Stimulated activated CD8-positive, alpha-beta memory T cell treated with anti-CD3 and anti-CD28 coated beads, Interleukin-12 subunit alpha, Interleukin-12 subunit beta, amount 100 ng/mL, for 24 hours (primary cell): ENCODE measurements around the gene HERC3.

Source experiments
- DNase-seq: peaks from one replicate; pipeline ENCODE4 v3.0.0-alpha.2; 2020; ENCODE audit errors: extremely low read depth

Gene HERC3

GRCh38 chr4:88591787-88592599 is at the start of gene HERC3:
Gene HERC3, plus strand, starts transcription at chr4:88592480. Its CDS starts 13,344 bp downstream, at chr4:88605824.
- peak; percentile 63 for DNase-seq

GRCh38 chr4:88549815-88550214 is 42.5 kb upstream of the HERC3 start:
- DNase-seq: no peak

- DNase-seq: no peak
Measured at GRCh38 chr4:88567591-88567990, 24.7 kb upstream of the HERC3 start.

- no peak for DNase-seq
Measured at GRCh38 chr4:88570001-88570400, 22.3 kb upstream of the HERC3 start.

- DNase-seq: no peak
Measured at GRCh38 chr4:88573276-88573980, 18.9 kb upstream of the HERC3 start.

GRCh38 chr4:88573995-88574394 is 18.3 kb upstream of the HERC3 start:
- DNase-seq: no peak

GRCh38 chr4:88575186-88575585 is 17.1 kb upstream of the HERC3 start:
- no peak for DNase-seq

- no peak for DNase-seq
Measured at GRCh38 chr4:88582493-88582892, 9.8 kb upstream of the HERC3 start.

- DNase-seq: no peak
Measured at GRCh38 chr4:88583631-88584470, 8.4 kb upstream of the HERC3 start.

GRCh38 chr4:88584471-88584900 is 7.8 kb upstream of the HERC3 start:
- DNase-seq: no peak

- no peak for DNase-seq
Measured at GRCh38 chr4:88585917-88586316, 6.4 kb upstream of the HERC3 start.

GRCh38 chr4:88587306-88587705 is 5.0 kb upstream of the HERC3 start:
- DNase-seq: no peak

GRCh38 chr4:88592600-88593448 is 544 bp downstream of the HERC3 start:
- DNase-seq: peak; percentile 69

- DNase-seq: no peak
Measured at GRCh38 chr4:88597970-88598660, 5.8 kb downstream of the HERC3 start.

GRCh38 chr4:88599298-88599697 is 7.0 kb downstream of the HERC3 start:
- no peak for DNase-seq

- DNase-seq: no peak
Measured at GRCh38 chr4:88599714-88600113, 7.4 kb downstream of the HERC3 start.

GRCh38 chr4:88600176-88600838 is 8.0 kb downstream of the HERC3 start:
- DNase-seq: no peak

GRCh38 chr4:88604978-88605678 is 12.8 kb downstream of the HERC3 start:
- no peak for DNase-seq

- DNase-seq: no peak
Measured at GRCh38 chr4:88605736-88606135, 13.5 kb downstream of the HERC3 start.
